Measurements from ENCODE around the gene TNRC6B.
"Not testable (repeated sequence)": the region's sequence is repeated elsewhere in the genome, so short reads cannot be mapped to it uniquely, and the experiment has no call there.

TNRC6B gene

DNA sequence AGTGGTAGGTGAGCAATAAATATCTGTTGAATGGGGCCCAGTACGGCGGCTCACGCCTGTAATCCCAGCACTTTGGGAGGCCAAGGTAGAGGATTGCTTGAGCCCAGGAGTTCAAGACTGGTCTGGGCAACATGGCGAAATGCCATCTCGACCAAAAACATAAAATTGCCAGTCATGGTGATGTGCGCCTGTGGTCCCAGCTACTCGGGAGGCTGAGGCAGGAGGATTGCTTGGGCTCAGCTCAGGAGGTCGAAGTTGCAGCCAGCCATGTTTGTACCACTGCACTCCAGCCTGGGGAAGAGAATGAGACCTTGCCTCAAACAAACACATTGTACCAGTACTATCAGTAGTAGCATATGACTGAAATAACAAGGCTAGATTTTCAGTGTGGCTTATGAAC, 196.8 kb downstream of the TNRC6B start:
- DNase-seq: no peak

DNA sequence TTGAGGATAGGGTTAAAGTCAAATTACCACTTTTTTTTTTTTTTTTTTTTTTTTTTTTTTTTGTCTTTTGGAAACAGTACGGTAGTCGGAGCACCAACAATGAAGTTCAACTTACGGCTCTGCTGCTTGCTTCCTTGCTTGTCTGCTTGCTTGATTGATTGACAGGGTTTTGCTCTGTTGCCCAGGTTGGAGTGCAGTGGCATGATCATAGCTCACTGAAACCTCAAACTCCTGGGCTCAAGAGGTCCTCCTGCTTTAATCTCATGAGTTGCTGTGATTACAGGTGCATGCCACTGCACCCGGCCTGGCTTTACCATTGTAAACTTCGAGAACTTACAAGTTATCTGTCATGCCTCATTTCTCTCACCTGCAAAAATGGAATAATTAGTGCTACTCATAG, 198.4 kb downstream of the TNRC6B start:
- no peak for DNase-seq

DNA sequence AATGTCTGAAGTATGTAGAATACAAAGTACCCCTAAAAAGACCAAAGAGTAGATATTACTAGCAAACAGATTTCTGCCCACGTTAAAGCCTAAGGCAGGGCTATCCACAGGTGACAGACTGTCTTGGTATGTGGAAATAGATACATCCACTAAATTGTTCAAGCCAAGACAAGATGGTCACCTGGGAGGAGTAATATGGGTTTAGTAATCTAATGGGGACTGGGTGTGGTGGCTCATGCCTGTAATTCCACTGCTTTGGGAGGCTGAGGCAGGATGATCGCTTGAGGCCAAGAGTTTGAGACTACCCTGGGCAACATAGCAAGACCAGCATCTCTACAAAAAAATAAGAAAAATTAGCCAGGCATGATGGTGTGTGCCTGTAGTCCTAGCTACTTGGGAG, 200.2 kb downstream of the TNRC6B start:
- DNase-seq: no peak

DNA sequence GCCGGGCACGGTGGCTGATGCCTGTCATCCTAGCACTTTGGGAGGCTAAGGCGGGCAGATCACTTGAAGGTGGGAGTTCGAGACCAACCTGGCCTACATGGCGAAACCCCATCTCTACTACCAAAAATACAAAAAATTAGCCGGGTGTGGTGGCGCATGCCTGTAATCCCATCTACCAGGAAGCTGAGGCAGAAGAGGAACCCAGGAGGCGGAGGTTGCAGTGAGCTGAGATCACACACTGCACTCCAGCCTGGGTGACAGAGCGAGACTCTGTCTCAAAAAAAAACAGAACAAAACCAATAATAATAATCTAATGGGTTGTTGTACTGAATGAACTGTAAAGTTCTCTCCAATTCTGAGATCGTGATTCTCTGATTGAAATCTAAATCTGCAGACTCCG, 200.7 kb downstream of the TNRC6B start:
- DNase-seq: not testable (repeated sequence)

DNA sequence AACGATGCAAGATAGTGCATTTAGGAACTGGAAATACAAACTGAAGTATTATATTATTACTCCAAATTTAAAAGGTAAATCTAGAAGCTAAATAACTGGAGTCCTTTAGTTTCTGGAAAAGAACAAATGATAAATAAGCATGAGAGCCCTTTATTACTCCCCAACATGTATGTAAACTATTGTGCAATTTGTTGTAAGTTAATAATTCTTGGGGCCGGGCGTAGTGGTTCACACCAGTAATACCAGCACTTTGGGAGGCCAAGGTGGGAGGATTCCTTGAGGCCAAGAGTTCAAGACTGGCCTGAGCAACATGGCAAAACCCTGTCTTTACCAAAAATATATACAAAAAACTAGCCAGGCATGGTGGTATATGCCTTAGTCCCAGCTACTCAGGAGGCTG, 203.7 kb downstream of the TNRC6B start:
- DNase-seq: no peak

DNA sequence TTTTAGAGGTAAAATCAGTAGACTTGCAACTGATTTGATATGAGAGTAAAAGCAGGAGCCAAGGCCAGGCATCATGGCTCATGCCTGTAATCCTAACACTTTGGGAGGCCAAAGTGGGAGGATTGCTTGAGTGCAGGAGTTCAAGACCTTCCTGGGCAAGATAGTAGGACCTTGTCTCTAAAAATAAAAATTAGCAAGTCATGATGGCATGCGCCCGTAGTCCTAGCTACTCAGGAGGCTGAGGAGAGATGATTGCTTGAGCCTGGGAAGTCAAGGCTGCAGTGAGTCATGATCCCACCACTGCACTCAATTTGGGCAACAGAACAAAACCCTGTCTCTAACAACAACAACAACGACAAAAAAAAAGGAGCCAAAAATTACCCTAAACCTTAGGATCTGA, 206.2 kb downstream of the TNRC6B start:
- peak; percentile 70 for DNase-seq

DNA sequence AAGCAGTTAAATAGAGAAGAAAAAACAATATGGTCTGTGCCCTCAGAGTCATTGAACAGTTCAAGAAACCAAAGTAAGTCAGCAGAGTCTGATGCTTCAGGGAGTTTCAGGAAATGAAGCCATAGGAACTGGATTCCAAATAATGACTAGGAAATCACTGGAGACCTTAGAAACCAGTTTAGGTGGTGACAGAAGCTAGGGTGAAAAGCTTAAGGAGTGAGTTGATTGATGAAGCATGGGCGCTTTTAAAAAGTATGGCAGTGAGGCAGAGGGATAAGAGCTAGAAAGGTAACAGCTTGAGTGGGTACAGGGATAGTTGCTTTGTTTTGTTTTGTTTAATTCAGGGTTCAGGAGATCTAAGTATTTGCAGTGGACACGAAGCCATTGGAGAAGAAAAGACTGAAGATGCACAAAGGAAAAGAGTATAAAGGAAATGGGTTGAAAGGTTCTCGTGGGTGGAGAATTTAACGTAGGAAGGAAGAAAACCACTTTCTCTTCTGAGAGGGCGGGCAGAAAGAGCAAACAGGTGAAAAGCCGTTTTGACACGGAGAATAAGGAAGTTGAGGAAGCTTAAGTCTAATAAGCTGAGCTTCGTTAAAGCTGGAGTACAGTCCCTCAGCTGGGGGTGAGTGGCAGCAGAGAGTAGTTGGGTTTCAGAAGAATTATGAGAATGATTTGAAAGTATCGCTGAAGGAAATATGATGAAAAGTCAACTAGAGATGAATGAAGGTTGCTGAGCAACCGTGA, 207.5 kb downstream of the TNRC6B start:
- DNase-seq: no peak

Measured in EL (cell line).